ENCODE results near the gene DQX1. TPM values are rescaled to one million over a fixed set of nuclear protein-coding genes. Genes with fewer than 3 reads are reported as not detected.

Gene DQX1
- total RNA-seq, 1 donor: not detected

Other genes starting within 250 kb of the DQX1 start
- gene SLC4A5, start 182.8 kb downstream of the DQX1 start, total RNA-seq: under 0.01 and 0.32 TPM in 2 replicates
- gene DCTN1, start 145.9 kb downstream of the DQX1 start, total RNA-seq: 136 and 153 TPM in 2 replicates
- gene C2orf81, start 104.6 kb downstream of the DQX1 start, total RNA-seq: 0.86 and 1.3 TPM in 2 replicates
- gene WDR54, start 104.5 kb downstream of the DQX1 start, total RNA-seq: 28.9 and 43.8 TPM in 2 replicates
- gene RTKN, start 84.3 kb downstream of the DQX1 start, total RNA-seq: 17.4 and 18.1 TPM in 2 replicates
- gene INO80B, start 71.1 kb downstream of the DQX1 start, total RNA-seq: 10.0 and 11.7 TPM in 2 replicates
- 45.4 and 50.5 TPM in 2 replicates for gene WBP1, start 67.8 kb downstream of the DQX1 start, total RNA-seq
- gene MOGS, start 60.8 kb downstream of the DQX1 start, total RNA-seq: 52.2 and 62.2 TPM in 2 replicates
- 21.2 and 23.5 TPM in 2 replicates for gene MRPL53, start 53.6 kb downstream of the DQX1 start, total RNA-seq
- 27.2 and 29.6 TPM in 2 replicates for gene CCDC142, start 43.2 kb downstream of the DQX1 start, total RNA-seq
- gene TTC31, start 43.1 kb downstream of the DQX1 start, total RNA-seq: 8.6 and 14.8 TPM in 2 replicates
- 1.3 and 2.9 TPM in 2 replicates for gene LBX2, start 26.6 kb downstream of the DQX1 start, total RNA-seq
- gene PCGF1, start 18.5 kb downstream of the DQX1 start, total RNA-seq: 21.6 and 23.7 TPM in 2 replicates
- gene TLX2, start 11.8 kb downstream of the DQX1 start, total RNA-seq: not detected in 2 replicates
- 60.2 and 68.2 TPM in 2 replicates for gene AUP1, start 3.5 kb upstream of the DQX1 start, total RNA-seq
- 36.7 and 40.2 TPM in 2 replicates for gene HTRA2, start 3.7 kb upstream of the DQX1 start, total RNA-seq
- 9.9 and 10.6 TPM in 2 replicates for gene LOXL3, start 27.7 kb upstream of the DQX1 start, total RNA-seq
- 9.9 and 20.0 TPM in 2 replicates for gene DOK1, start 28.5 kb upstream of the DQX1 start, total RNA-seq
- not detected in 2 replicates for gene M1AP, start 122.1 kb upstream of the DQX1 start, total RNA-seq
- gene SEMA4F, start 128.0 kb upstream of the DQX1 start, total RNA-seq: 5.6 and 7.7 TPM in 2 replicates